ENCODE measurements around the gene C11orf65.

C11orf65 gene

GRCh38 chr11:108364159-108364558, 103.2 kb downstream of the C11orf65 start:
- DNase-seq, result no peak

GRCh38 chr11:108351468-108351867, 115.9 kb downstream of the C11orf65 start:
- DNase-seq, result no peak

- no peak for DNase-seq
These were observed 120.9 kb downstream of the C11orf65 start for GRCh38 chr11:108346451-108346850.

- DNase-seq, result no peak
These were observed 121.6 kb downstream of the C11orf65 start for GRCh38 chr11:108345767-108346166.

GRCh38 chr11:108343714-108344113, 123.6 kb downstream of the C11orf65 start:
- no peak for DNase-seq

- DNase-seq, result no peak
These were observed 125.7 kb downstream of the C11orf65 start for GRCh38 chr11:108341654-108342053.

- DNase-seq, result no peak
These were observed 126.4 kb downstream of the C11orf65 start for GRCh38 chr11:108340973-108341372.

- no peak for DNase-seq
These were observed 128.6 kb downstream of the C11orf65 start for GRCh38 chr11:108338750-108339149.

GRCh38 chr11:108333403-108333899, 133.9 kb downstream of the C11orf65 start:
- DNase-seq, result no peak

Data from NCI-H1436 treated with DMSO at 0.1 percent for 48 hours (cell line).